ENCODE data around the gene SMIM38.

SMIM38 gene

GRCh38 chr11:69111624-69112542 is 43.9 kb upstream of the SMIM38 start:
- Histone ChIP-seq H3K9ac (ENCODE audit: low read depth, low read length) (no peak overlapping the region), H4K20me1 (ENCODE audit: insufficient read depth, low read length) (peaks cover 5% of the 10 kb centered on the region), H3K36me3 (ENCODE audit: insufficient read depth, low read length) (no peaks in the 10 kb centered on the region), H3K79me2 (ENCODE audit: insufficient read depth, low read length) (no peaks in the 10 kb centered on the region), H3K9me3 (ENCODE audit: insufficient read depth, low read length, severe bottlenecking) (no peaks in the 10 kb centered on the region), H2AFZ (ENCODE audit: low read depth, low read length) (no peak overlapping the region), H3K27ac (ENCODE audit: low read length) (no peak overlapping the region), H3K4me3 (ENCODE audit: low read depth in 1 of 2, low read length in 2 of 2) (no peak overlapping the region), H3K4me2 (ENCODE audit: insufficient read depth, low read length) (no peak overlapping the region), H3K4me1 (ENCODE audit: insufficient read depth, low read length) (no peaks in the 10 kb centered on the region), H3K27me3 (ENCODE audit: insufficient read depth, low read length, poor library complexity) (no peaks in the 10 kb centered on the region)
- no peak for TF ChIP-seq EZH2 (IDR thresholded peaks at IDR 0.05; ENCODE audit: borderline replicate concordance, low read depth, low read length, severe bottlenecking)
- TF ChIP-seq CTCF (IDR thresholded peaks at IDR 0.05; ENCODE audit: borderline replicate concordance, extremely low read depth, low read length, poor library complexity, severe bottlenecking): no peak
- ATAC-seq (ENCODE audit: insufficient read depth, low read depth) (no peak), DNase-seq (no peak)

- H3K9me3 ChIP-seq (ENCODE audit: insufficient read depth, low read length, severe bottlenecking): no peaks in the 10 kb centered on the region
- no peaks in the 10 kb centered on the region for H3K79me2 ChIP-seq (ENCODE audit: insufficient read depth, low read length)
- H3K27me3 ChIP-seq (ENCODE audit: insufficient read depth, low read length, poor library complexity): no peaks in the 10 kb centered on the region
- H3K4me2 ChIP-seq (ENCODE audit: insufficient read depth, low read length): no peak overlapping the region
- TF ChIP-seq CTCF (IDR thresholded peaks at IDR 0.05; ENCODE audit: borderline replicate concordance, extremely low read depth, low read length, poor library complexity, severe bottlenecking): no peak
- no peak for TF ChIP-seq EZH2 (IDR thresholded peaks at IDR 0.05; ENCODE audit: borderline replicate concordance, low read depth, low read length, severe bottlenecking)
- H3K4me3 ChIP-seq (ENCODE audit: low read depth in 1 of 2, low read length in 2 of 2): no peak overlapping the region
- peaks cover 9% of the 10 kb centered on the region for H4K20me1 ChIP-seq (ENCODE audit: insufficient read depth, low read length)
- H3K4me1 ChIP-seq (ENCODE audit: insufficient read depth, low read length): no peaks in the 10 kb centered on the region
- ATAC-seq (ENCODE audit: insufficient read depth, low read depth) (no peak), DNase-seq (no peak)
- no peak overlapping the region for H3K27ac ChIP-seq (ENCODE audit: low read length)
- no peak overlapping the region for H2AFZ ChIP-seq (ENCODE audit: low read depth, low read length)
- H3K36me3 ChIP-seq (ENCODE audit: insufficient read depth, low read length): no peaks in the 10 kb centered on the region
- H3K9ac ChIP-seq (ENCODE audit: low read depth, low read length): no peak overlapping the region
These were observed 42.5 kb upstream of the SMIM38 start for GRCh38 chr11:69113226-69113625.

GRCh38 chr11:69113646-69114340 is 41.9 kb upstream of the SMIM38 start:
- Histone ChIP-seq H3K4me3 (ENCODE audit: low read depth in 1 of 2, low read length in 2 of 2) (no peak overlapping the region), H3K4me2 (ENCODE audit: insufficient read depth, low read length) (no peak overlapping the region), H3K9me3 (ENCODE audit: insufficient read depth, low read length, severe bottlenecking) (no peaks in the 10 kb centered on the region), H3K9ac (ENCODE audit: low read depth, low read length) (no peak overlapping the region), H3K27me3 (ENCODE audit: insufficient read depth, low read length, poor library complexity) (no peaks in the 10 kb centered on the region), H4K20me1 (ENCODE audit: insufficient read depth, low read length) (peaks cover 9% of the 10 kb centered on the region), H3K36me3 (ENCODE audit: insufficient read depth, low read length) (no peaks in the 10 kb centered on the region), H3K27ac (ENCODE audit: low read length) (no peak overlapping the region), H2AFZ (ENCODE audit: low read depth, low read length) (no peak overlapping the region), H3K4me1 (ENCODE audit: insufficient read depth, low read length) (no peaks in the 10 kb centered on the region), H3K79me2 (ENCODE audit: insufficient read depth, low read length) (no peaks in the 10 kb centered on the region)
- ATAC-seq (ENCODE audit: insufficient read depth, low read depth) (no peak), DNase-seq (no peak)
- TF ChIP-seq EZH2 (IDR thresholded peaks at IDR 0.05; ENCODE audit: borderline replicate concordance, low read depth, low read length, severe bottlenecking) (no peak), CTCF (IDR thresholded peaks at IDR 0.05; ENCODE audit: borderline replicate concordance, extremely low read depth, low read length, poor library complexity, severe bottlenecking) (no peak)

Measured in DND-41 (cell line).